HEK293 (cell line): ENCODE results near the gene NFKBIE.

ENCODE experiments used
- CTCF ChIA-PET: fragments of 350-600 bp; formaldehyde crosslinking; extraction: SDS; loops from one replicate; lab custom pipeline; 2021; ENCODE audit warnings: antibody characterized with exemption; lab: Yijun Ruan, JAX
- POLR2A ChIA-PET: fragments of 300-600 bp; formaldehyde crosslinking; extraction: SDS; loops from one replicate; lab custom pipeline; 2020; ENCODE audit warnings: antibody characterized with exemption, inconsistent platforms; lab: Yijun Ruan, JAX
- H3K27ac ChIP-seq: fragments of 200-500 bp; sonication (Bioruptor generic); 2 replicates; pipeline ENCODE4 v1.5.1; 2014; ENCODE audit warnings: low read depth, low read length, control low read depth, inconsistent platforms; ENCODE audit errors: extremely low read depth
- H3K36me3 ChIP-seq, 2 experiments: fragments of 200-500 bp in 1 of 2; sonication (Bioruptor generic) in 1 of 2; 1 replicate in 1 of 2; 2 replicates in 1 of 2; pipeline ENCODE4 v1.5.1; 2014 to 2017; ENCODE audit warnings: inconsistent platforms in 2 of 2, low read length in 2 of 2; ENCODE audit not compliant: control insufficient read depth in 2 of 2, insufficient read depth in 1 of 2
- H3K4me1 ChIP-seq: fragments of 200-500 bp; sonication (Bioruptor generic); 2 replicates; pipeline ENCODE4 v1.5.1; 2014; ENCODE audit warnings: mild to moderate bottlenecking, low read length, inconsistent platforms; ENCODE audit not compliant: control insufficient read depth, insufficient read depth
- H3K4me3 ChIP-seq: 2 replicates; pipeline ENCODE4 v1.5.1; 2011; ENCODE audit warnings: low read depth, mild to moderate bottlenecking, control low read depth, low read length, moderate library complexity
- H3K9me3 ChIP-seq: fragments of 200-500 bp; sonication (Bioruptor generic); 2 replicates; pipeline ENCODE4 v1.5.1; 2014; ENCODE audit warnings: low read depth, low read length, inconsistent platforms; ENCODE audit not compliant: control insufficient read depth, insufficient read depth
- IKZF3 ChIP-seq: fragments of 450-650 bp; IDR thresholded peaks from 2 replicates; pipeline ENCODE4 v1.5.0; 2018; ENCODE audit warnings: missing biosample characterization, mild to moderate bottlenecking, missing genetic modification characterization, moderate library complexity
- KLF10 ChIP-seq: fragments of 450-650 bp; IDR thresholded peaks from 2 replicates; pipeline ENCODE4 v1.5.1; 2018; ENCODE audit warnings: missing biosample characterization, mild to moderate bottlenecking, missing genetic modification characterization
- ZNF18 ChIP-seq: fragments of 450-650 bp; formaldehyde crosslinking; IDR thresholded peaks from 2 replicates; pipeline ENCODE4 v1.5.1; 2016; ENCODE audit warnings: missing biosample characterization, missing genetic modification characterization
- ZNF221 ChIP-seq: fragments of 450-650 bp; formaldehyde crosslinking; IDR thresholded peaks from 2 replicates; pipeline ENCODE4 v1.5.1; 2017; ENCODE audit warnings: missing biosample characterization, missing genetic modification characterization, borderline replicate concordance
- ZNF292 ChIP-seq: fragments of 450-650 bp; formaldehyde crosslinking; IDR thresholded peaks from 2 replicates; pipeline ENCODE4 v1.5.1; 2016; ENCODE audit warnings: low read depth, missing biosample characterization, missing genetic modification characterization, borderline replicate concordance
- ZNF48 ChIP-seq: fragments of 450-650 bp; formaldehyde crosslinking; IDR thresholded peaks from 2 replicates; pipeline ENCODE4 v1.5.1; 2016; ENCODE audit warnings: missing biosample characterization, missing genetic modification characterization
- ZNF501 ChIP-seq: fragments of 450-650 bp; formaldehyde crosslinking; IDR thresholded peaks from 2 replicates; pipeline ENCODE4 v1.5.1; 2016; ENCODE audit warnings: missing biosample characterization, missing genetic modification characterization
- ZNF514 ChIP-seq: fragments of 450-650 bp; formaldehyde crosslinking; IDR thresholded peaks from 2 replicates; pipeline ENCODE4 v1.5.1; 2016; ENCODE audit warnings: missing biosample characterization, missing genetic modification characterization
- ZNF555 ChIP-seq: fragments of 450-650 bp; formaldehyde crosslinking; conservative IDR thresholded peaks from 2 replicates; pipeline ENCODE4 v1.5.1; 2017; ENCODE audit warnings: missing biosample characterization, mild to moderate bottlenecking, missing genetic modification characterization, inconsistent platforms
- ZNF571 ChIP-seq: fragments of 450-650 bp; formaldehyde crosslinking; IDR thresholded peaks from 2 replicates; pipeline ENCODE4 v1.5.0; 2017; ENCODE audit warnings: missing biosample characterization, missing genetic modification characterization
- ZNF670 ChIP-seq: fragments of 450-650 bp; formaldehyde crosslinking; IDR thresholded peaks from 2 replicates; pipeline ENCODE4 v1.5.1; 2016; ENCODE audit warnings: missing biosample characterization, missing genetic modification characterization, low read depth
- ZNF768 ChIP-seq: fragments of 450-650 bp; formaldehyde crosslinking; IDR thresholded peaks from 2 replicates; pipeline ENCODE4 v1.5.1; 2018; ENCODE audit warnings: missing biosample characterization, mild to moderate bottlenecking, missing genetic modification characterization
- ZSCAN4 ChIP-seq: fragments of 450-650 bp; formaldehyde crosslinking; IDR thresholded peaks from 2 replicates; pipeline ENCODE4 v1.5.1; 2017; ENCODE audit warnings: missing biosample characterization, missing genetic modification characterization
- TF ChIP-seq, protein P1 (sequence below): fragments of 450-650 bp; formaldehyde crosslinking; IDR thresholded peaks from 2 replicates; pipeline ENCODE4 v1.5.1; 2016; ENCODE audit warnings: missing biosample characterization, missing genetic modification characterization, low read depth
- TF ChIP-seq, protein P2 (sequence below): fragments of 450-650 bp; formaldehyde crosslinking; IDR thresholded peaks from 2 replicates; pipeline ENCODE4 v1.5.1; 2016; ENCODE audit warnings: missing biosample characterization, missing genetic modification characterization

NFKBIE gene

GRCh38 chr6:44228433-44228832 is 36.9 kb downstream of the NFKBIE start:
- ChIA-PET CTCF (interaction anchor here (0.9 to 11.1 kb wide), 4 partner anchors 8 to 55 kb away, joined by 3 to 148 read pairs (median 12); no protein-coding TSS in a partner anchor), POLR2A (interaction anchor here (0.6 to 1.3 kb wide), 2 partner anchors 9 to 20 kb away, joined by 4 read pairs; no protein-coding TSS in a partner anchor)
- no peak overlapping the region for H3K27ac ChIP-seq
- TF ChIP-seq ZNF555 (tag by site-specific recombination) (no peak), ZNF670 (tag by site-specific recombination) (no peak), ZSCAN4 (no peak)
- TF ChIP-seq, all 188 proteins: peak for 0
- Histone ChIP-seq H3K4me3 (no peak overlapping the region), H3K36me3 (peaks cover 0 to 51% of the 10 kb centered on the region in 2 experiments; a peak in 2 of 3 replicates), H3K9me3 (no peaks in the 10 kb centered on the region), H3K4me1 (peaks cover 13% of the 10 kb centered on the region)

DNA sequence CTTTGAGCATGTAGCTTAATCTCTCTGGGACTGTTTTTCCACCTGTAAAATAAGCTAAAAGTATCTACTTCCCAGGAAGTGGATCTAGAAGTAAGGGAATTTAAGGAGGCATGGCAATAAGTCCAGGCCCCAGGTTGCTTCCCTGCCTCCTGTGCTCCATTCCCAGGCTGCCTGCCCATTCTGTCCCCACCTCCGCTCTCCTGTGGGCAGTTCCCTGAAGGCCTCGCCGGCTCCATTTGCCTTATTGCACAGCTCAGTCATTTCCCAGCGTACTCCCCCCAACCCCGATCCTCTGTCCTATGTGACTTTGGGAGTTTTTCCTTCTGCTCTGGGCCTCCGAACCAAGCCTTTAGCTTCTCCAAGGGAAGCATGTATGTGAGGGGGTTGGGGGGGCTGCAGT is 37.3 kb downstream of the NFKBIE start:
- H3K9me3 ChIP-seq = no peaks in the 10 kb centered on the region
- H3K4me1 ChIP-seq = peaks cover 13% of the 10 kb centered on the region
- H3K4me3 ChIP-seq = no peak overlapping the region
- H3K27ac ChIP-seq = no peak overlapping the region
- POLR2A ChIA-PET = interaction anchor here (0.6 to 2.0 kb wide), 3 partner anchors 9 to 21 kb away, joined by 4 to 14 read pairs (median 4); partner anchors contain the start of gene HSP90AB1
- CTCF ChIA-PET = interaction anchor here (0.5 to 11.1 kb wide), 8 partner anchors 8 to 128 kb away, joined by 3 to 148 read pairs (median 6); no protein-coding TSS in a partner anchor
- TF ChIP-seq ZNF514 (no peak), ZNF48 (no peak), ZNF18 (tag by site-specific recombination) (no peak), KLF10 (tag by site-specific recombination) (no peak), ZNF292 (tag by site-specific recombination) (no peak), ZNF571 (no peak), IKZF3 (tag by site-specific recombination) (no peak), ZNF501 (tag by site-specific recombination) (no peak), ZNF221 (tag by site-specific recombination) (no peak), ZNF768 (no peak)
- TF ChIP-seq, protein P1, sequence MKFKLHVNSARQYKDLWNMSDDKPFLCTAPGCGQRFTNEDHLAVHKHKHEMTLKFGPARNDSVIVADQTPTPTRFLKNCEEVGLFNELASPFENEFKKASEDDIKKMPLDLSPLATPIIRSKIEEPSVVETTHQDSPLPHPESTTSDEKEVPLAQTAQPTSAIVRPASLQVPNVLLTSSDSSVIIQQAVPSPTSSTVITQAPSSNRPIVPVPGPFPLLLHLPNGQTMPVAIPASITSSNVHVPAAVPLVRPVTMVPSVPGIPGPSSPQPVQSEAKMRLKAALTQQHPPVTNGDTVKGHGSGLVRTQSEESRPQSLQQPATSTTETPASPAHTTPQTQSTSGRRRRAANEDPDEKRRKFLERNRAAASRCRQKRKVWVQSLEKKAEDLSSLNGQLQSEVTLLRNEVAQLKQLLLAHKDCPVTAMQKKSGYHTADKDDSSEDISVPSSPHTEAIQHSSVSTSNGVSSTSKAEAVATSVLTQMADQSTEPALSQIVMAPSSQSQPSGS (tag by site-specific recombination) = no peak
- TF ChIP-seq, protein P2, sequence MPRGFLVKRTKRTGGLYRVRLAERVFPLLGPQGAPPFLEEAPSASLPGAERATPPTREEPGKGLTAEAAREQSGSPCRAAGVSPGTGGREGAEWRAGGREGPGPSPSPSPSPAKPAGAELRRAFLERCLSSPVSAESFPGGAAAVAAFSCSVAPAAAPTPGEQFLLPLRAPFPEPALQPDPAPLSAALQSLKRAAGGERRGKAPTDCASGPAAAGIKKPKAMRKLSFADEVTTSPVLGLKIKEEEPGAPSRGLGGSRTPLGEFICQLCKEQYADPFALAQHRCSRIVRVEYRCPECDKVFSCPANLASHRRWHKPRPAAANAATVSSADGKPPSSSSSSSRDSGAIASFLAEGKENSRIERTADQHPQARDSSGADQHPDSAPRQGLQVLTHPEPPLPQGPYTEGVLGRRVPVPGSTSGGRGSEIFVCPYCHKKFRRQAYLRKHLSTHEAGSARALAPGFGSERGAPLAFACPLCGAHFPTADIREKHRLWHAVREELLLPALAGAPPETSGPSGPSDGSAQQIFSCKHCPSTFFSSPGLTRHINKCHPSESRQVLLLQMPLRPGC (tag by site-specific recombination) = no peak
- TF ChIP-seq, all 188 proteins: peak for 0
- H3K36me3 ChIP-seq = peaks cover 0 to 47% of the 10 kb centered on the region in 2 experiments; a peak in 2 of 3 replicates
